Airway epithelial cell (primary cell): ENCODE measurements around the gene MTFR2. TPM values are rescaled to one million over a fixed set of nuclear protein-coding genes. Genes with fewer than 3 reads are reported as not detected.

ENCODE experiments used
- total RNA-seq: library from RNA; depleted of rRNA; stranded (reverse); fragments of >200 nt; gene quantifications from 2 replicates; pipeline ENCODE4 v1.2.3, GENCODE V29; 2015

MTFR2 gene
- total RNA-seq = 5.1 and 9.1 TPM in 2 replicates

DNA sequence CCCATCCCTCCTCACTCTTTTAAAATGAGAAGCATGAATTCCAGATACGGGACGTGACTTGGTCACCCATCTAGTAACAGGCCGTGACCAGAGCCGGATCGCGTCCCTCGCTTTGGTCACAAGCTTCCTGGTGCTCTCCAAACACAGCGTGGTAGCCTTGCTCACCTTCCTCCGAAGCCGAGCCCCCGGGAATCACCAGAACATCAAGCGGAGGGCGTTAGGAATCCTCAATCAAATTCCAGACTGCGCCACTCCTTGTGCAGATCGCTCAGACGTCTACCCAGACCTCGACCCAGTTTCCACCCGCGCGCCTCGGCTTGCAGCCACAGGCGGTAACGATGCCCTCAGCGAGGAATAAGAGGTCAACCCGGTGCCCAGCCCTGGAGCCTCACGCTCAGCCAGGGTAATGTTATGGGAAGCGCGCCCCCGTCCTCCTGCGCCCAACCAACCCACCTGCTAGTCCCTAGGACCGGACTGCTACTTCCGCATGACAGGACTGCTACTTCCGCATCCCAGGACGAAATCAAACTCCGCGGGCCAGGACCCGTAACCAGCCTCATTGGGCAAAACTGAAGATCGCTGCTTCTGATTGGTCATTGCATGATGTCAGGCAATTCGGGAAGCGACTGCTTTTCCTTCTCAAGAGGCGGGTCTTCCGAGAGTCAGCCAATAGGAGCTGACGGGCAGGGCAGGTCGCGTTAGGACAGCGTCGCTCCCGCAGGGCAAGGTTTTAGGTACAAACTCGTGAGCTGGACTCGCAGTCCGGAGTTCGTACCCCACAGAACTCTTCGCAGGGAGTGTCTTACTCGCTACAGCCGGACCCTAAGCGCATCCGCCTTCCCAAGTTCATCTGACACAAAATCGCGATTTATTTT is at the start of gene MTFR2:
Gene MTFR2, minus strand, starts transcription at position 501 of the 875 bp plus-strand sequence. CDS start 1,212 bp downstream, outside the sequence.

DNA sequence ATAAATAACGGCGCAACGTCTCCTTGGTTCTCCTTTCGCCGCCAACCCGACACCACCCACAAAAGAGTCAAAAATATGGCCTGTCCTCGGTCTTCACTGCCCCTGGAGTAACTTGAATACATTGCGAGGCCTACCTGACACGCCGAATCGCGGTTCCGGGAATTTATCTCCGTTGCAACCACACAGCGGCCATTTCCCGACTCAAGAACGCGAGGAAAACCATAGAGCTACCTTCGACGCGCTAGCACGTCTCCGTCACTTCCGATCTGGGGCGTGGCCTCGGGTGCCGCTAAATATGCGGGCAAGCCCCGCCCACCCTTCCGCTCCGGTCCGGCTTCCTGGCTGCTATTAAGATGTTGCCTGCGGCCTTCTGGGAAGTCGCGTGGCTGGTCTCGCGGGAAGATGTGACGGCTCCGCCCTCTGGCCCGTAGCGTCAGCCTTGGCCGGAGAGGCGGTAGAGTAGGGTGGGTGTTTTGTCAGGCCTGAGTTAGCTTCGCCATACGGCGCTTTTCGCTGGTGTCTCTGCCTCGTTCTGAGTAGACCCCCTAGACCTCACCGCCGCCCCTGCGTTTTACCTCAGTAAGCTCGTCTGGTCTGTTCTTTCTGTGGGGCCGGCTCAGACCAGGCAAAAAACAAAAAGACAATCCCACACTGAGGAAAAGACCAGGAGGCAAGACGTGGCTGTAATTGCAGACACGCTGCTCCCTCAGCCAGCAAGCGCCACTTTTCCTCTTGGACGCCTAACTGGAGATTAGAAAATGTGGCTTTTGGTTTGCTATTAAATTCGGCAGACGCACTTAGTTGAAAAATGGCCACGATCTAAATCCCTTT is 39.7 kb upstream of the MTFR2 start, which contains the start of gene BCLAF1:
Gene BCLAF1, minus strand, starts transcription at position 268 of the 831 bp plus-strand sequence. CDS start 9,980 bp downstream, outside the sequence.

Other genes with a start within 250 kb of the MTFR2 start
- gene BCLAF1, start 39.5 kb upstream of the MTFR2 start, total RNA-seq = 70.1 and 76.6 TPM in 2 replicates